ENCODE results near the gene SDHC.

GRCh38 chr1:161265305-161265704 lies 48.9 kb upstream of the SDHC start:
- TF ChIP-seq CTCF (IDR thresholded peaks at IDR 0.05; ENCODE audit: insufficient read depth, low read length, poor library complexity, severe bottlenecking) (no peak), EZH2phosphoT487 (conservative IDR thresholded peaks at IDR 0.05; ENCODE audit: low read length) (no peak)

Data from SU-DHL-6 (cell line).